Activated naive CD8-positive, alpha-beta T cell treated with anti-CD3 and anti-CD28 coated beads for 36 hours (primary cell): ENCODE data around the gene ROBO1. TPM values are rescaled to one million over a fixed set of nuclear protein-coding genes. Genes with fewer than 3 reads are reported as not detected.
"Not testable (repeated sequence)": the region's sequence is repeated elsewhere in the genome, so short reads cannot be mapped to it uniquely, and the experiment has no call there.

Experiments
- DNase-seq: peaks from one replicate; pipeline ENCODE4 v3.0.0; 2021
- H3K27ac Mint-ChIP-seq: one replicate; pipeline ENCODE4 v1.8.0; 2022; ENCODE audit warnings: mild to moderate bottlenecking, moderate library complexity, mixed read lengths
- H3K27me3 Mint-ChIP-seq: one replicate; pipeline ENCODE4 v1.8.0; 2022; ENCODE audit warnings: mild to moderate bottlenecking, mixed read lengths
- H3K36me3 Mint-ChIP-seq: one replicate; pipeline ENCODE4 v1.8.0; 2021; ENCODE audit warnings: mild to moderate bottlenecking, mixed read lengths
- H3K4me1 Mint-ChIP-seq: one replicate; pipeline ENCODE4 v1.8.0; 2021; ENCODE audit warnings: mixed read lengths
- H3K4me3 Mint-ChIP-seq: one replicate; pipeline ENCODE4 v1.8.0; 2022; ENCODE audit warnings: mild to moderate bottlenecking, moderate library complexity, mixed read lengths
- H3K9me3 Mint-ChIP-seq: one replicate; pipeline ENCODE4 v1.8.0; 2022; ENCODE audit warnings: mixed read lengths
- total RNA-seq, 2 experiments: library from RNA; stranded (reverse); gene quantifications; one replicate each; pipeline ENCODE4 v1.2.3, GENCODE V29; 2021

ROBO1 gene
- total RNA-seq, 2 experiments from 2014 or later = 13.8 to 16.5 TPM

DNA sequence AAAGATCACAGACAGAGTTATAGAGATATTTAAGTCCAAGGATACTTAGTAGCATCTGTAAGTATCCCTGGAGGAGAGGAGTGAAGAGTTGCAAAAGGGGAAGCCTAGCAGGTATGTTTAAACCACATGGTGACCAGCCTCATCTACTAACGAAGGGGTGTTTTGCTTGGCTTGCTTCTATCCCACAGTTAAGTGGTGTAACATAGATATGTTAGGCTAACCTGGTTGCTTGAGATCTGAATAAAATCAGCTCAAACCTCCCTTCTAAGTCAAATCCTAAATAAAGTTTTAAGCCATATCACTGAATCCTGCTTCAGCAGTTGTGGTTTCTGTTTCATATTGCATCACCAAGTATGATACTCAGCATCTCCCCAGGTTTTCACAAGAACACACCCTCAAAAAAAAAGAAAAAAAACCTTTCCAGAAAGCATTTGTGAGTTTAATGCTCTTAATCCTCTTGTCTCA is 880.2 kb downstream of the ROBO1 start:
- H3K9me3 Mint-ChIP-seq = peaks cover 4% of the 10 kb centered on the region
- H3K4me3 Mint-ChIP-seq = peak overlapping the region; percentile 12
- no peaks in the 10 kb centered on the region for H3K27me3 Mint-ChIP-seq
- DNase-seq = no peak
- H3K27ac Mint-ChIP-seq = peak overlapping the region; percentile 40
- H3K36me3 Mint-ChIP-seq = no peaks in the 10 kb centered on the region
- peaks cover 13% of the 10 kb centered on the region for H3K4me1 Mint-ChIP-seq

DNA sequence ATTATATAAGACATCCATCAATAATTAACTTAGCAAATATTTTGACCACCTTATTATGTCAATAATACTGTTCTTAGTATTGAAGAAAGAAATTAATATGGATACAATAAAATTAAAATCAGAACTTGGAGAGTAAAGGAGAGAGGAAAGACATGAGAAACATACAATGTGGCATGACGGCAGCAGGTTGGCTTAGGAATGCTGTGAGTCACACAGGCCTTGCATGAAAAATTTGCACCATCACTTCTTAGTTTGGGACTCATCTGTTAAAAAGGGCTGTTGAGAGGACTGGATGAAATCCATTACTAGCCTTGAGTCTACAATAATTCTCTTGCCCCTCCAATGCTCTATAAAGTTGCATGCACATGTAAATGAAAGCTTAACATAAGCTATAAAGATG is 880.8 kb downstream of the ROBO1 start:
- no peak for DNase-seq
- Mint-ChIP-seq H3K4me1 (peaks cover 13% of the 10 kb centered on the region), H3K36me3 (no peaks in the 10 kb centered on the region), H3K27ac (no peak overlapping the region), H3K27me3 (no peaks in the 10 kb centered on the region), H3K9me3 (peaks cover 4% of the 10 kb centered on the region), H3K4me3 (no peak overlapping the region)

DNA sequence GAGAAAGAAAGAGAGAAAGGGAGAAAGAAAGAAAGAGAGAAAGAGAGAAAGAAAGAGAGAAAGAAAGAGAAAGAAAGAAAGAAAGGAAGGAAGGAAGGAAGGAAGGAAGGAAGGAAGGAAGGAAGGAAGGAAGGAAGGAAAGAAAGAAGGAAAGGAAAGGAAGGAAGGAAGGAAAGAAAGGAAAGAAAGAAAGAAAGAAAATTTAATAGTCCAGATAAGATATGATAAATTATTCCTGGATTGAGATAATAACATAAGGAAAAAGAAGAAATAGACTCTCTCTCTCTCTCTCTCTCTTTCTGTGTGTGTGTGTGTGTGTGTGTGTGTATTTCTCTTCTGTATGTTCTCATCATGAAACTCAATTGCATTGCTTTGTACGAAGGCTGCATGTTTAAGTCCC is 883.2 kb downstream of the ROBO1 start:
- not testable (repeated sequence) for H3K4me3 Mint-ChIP-seq, H3K36me3 Mint-ChIP-seq, H3K27me3 Mint-ChIP-seq, DNase-seq, H3K9me3 Mint-ChIP-seq, H3K27ac Mint-ChIP-seq
- H3K4me1 Mint-ChIP-seq = peaks cover 13% of the 10 kb centered on the region

DNA sequence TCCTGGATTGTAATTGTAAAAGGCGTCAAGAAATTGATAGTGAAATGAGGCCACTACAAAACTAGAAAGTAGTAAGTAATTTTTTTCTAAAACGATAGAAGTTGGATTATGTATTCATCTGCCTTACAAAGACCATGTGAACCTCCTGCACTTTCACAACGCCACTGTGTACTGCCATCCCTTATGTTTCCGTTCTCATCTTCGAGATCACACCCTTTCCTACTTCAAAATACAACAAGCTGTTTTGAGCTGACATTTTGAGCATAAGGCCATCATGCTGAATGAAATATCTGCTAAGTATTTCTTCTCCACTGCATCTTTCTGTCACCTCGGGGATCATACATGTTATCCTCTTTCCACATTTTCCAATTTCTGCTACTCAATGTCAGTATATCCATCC is 885.5 kb downstream of the ROBO1 start:
- H3K27me3 Mint-ChIP-seq = no peaks in the 10 kb centered on the region
- no peaks in the 10 kb centered on the region for H3K36me3 Mint-ChIP-seq
- H3K4me1 Mint-ChIP-seq = peaks cover under 1% of the 10 kb centered on the region
- DNase-seq = no peak
- peaks cover 1% of the 10 kb centered on the region for H3K9me3 Mint-ChIP-seq
- no peak overlapping the region for H3K27ac Mint-ChIP-seq
- H3K4me3 Mint-ChIP-seq = no peak overlapping the region

DNA sequence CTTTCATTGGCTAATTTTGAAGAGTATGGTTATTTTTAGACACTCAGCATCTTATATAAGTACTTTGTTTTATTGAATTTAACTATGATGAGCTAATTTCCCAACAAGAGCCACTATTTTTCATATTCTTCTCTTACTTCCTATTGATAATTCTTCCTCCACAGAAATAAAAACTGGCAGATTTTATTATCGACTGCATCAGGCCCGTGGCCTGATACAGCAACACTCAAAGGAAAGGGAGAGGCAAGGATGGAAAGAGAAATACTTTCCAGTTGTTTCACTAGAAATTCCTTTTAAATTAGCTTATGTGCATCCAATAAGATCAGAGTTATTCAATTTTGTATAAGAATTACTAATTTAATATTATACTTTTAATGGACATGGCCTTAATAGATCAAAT is 886.3 kb downstream of the ROBO1 start:
- DNase-seq = no peak
- Mint-ChIP-seq H3K9me3 (peaks cover 1% of the 10 kb centered on the region), H3K27ac (no peak overlapping the region), H3K36me3 (no peaks in the 10 kb centered on the region), H3K4me1 (no peaks in the 10 kb centered on the region), H3K4me3 (no peak overlapping the region), H3K27me3 (no peaks in the 10 kb centered on the region)

DNA sequence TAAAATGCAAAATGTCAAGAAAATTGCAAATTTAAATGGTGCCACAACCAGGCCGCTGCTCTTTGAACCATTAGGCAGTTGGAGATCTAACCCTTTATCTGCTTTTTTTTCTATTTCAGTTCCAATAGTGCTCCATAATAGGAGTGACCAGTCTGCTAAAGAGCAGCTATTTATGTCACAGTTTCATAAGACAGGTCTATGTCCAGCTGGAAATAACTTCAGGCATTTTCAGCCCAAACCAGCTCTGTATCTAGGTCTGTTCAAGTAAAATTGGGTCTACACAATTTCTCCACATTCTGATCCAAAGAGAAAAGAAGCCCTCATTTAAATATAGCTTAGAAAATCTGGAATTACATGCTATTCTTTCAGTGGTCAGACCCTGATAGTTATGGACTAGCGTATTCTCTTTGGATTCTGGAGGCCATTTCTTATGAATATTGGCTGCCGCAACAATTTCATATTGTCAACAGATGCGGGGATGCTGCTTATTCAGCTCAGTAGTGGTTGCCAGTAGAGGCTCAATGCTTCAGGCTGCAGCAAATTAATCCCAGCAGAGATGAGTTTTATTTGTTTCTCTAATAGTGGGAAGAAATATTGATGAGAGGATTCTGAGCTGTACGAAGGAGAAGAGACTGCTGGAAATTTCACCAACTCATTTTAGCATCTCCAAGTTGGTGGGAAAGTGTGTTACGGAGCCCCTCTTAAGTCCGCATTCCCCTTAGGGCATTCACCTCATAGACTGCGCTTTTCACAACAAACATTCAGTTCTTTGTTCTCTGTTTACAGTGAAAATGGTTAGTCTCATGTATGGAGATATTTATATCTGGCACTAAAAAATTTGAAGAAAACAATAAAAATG is 887.0 kb downstream of the ROBO1 start:
- Mint-ChIP-seq H3K27ac (no peak overlapping the region), H3K4me3 (no peak overlapping the region), H3K27me3 (no peaks in the 10 kb centered on the region), H3K4me1 (no peaks in the 10 kb centered on the region), H3K36me3 (no peaks in the 10 kb centered on the region), H3K9me3 (peaks cover 1% of the 10 kb centered on the region)
- no peak for DNase-seq

DNA sequence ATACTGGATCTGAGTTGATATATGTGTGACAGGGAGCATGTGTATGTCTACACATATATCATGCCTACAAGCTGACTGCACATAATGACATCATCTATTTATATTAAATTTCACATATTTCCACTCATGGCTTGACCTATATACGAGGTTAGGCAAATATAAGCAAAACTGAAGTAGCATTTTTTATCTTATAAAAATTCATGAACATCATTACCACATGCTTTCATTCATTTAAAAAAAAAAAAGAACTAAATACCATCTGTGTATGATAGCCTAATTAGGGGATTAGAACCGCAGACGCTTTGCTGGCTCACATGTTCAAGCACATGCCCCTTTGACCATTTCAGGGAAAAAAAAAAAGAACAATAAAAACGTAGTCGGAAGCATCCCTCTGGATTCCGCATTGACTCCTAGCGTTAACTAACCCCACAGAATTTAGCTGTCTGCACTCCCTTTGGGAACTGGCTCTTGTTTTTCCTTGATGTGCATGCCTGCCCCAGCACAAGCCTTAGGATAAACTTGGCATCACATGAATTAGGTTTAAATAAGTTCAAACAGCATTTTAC is 888.4 kb downstream of the ROBO1 start:
- Mint-ChIP-seq H3K4me3 (no peak overlapping the region), H3K27ac (no peak overlapping the region), H3K36me3 (no peaks in the 10 kb centered on the region), H3K27me3 (no peaks in the 10 kb centered on the region), H3K4me1 (no peaks in the 10 kb centered on the region), H3K9me3 (peaks cover 1% of the 10 kb centered on the region)
- no peak for DNase-seq

DNA sequence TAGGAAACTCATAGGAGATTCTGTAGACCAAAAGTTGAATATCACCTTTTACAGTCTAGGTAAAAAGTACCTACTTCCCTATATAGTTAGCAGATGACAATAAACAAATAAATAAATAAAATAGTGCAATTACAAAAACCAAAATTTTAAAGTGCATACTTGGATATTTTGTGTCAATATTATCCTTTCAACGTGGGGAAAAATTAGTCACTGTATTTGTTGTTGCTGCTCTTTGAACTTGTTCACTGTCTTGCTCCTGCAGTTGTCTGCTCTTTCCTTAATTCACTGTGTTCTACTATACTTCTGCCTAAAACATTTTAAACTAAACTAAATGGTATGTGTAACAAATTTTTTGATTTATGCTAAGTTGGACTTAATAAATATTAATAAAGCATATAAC is 889.0 kb downstream of the ROBO1 start:
- Mint-ChIP-seq H3K36me3 (no peaks in the 10 kb centered on the region), H3K27me3 (no peaks in the 10 kb centered on the region), H3K4me3 (no peak overlapping the region), H3K27ac (no peak overlapping the region), H3K9me3 (no peaks in the 10 kb centered on the region), H3K4me1 (peaks cover under 1% of the 10 kb centered on the region)
- DNase-seq = no peak

DNA sequence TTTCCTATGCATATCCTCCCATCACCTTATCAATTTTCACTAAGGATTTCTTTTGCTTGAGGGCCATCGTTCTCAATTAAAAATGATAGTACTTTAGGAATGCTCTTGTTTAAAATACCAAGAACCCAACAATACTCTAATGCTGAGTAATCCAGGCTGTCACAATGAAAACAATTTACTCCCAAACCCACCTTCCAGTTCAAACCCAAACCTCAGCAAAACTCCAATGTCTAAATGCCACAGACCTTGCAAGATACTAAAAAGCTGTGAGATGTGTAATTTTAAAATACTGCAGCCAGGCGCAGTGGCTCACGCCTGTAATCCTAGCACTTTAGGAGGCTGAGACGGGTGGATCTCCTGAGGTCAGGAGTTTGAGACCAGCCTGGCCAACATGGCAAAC is 889.8 kb downstream of the ROBO1 start:
- no peaks in the 10 kb centered on the region for H3K9me3 Mint-ChIP-seq
- DNase-seq = no peak
- H3K27me3 Mint-ChIP-seq = no peaks in the 10 kb centered on the region
- no peak overlapping the region for H3K4me3 Mint-ChIP-seq
- H3K27ac Mint-ChIP-seq = no peak overlapping the region
- H3K36me3 Mint-ChIP-seq = no peaks in the 10 kb centered on the region
- peaks cover 4% of the 10 kb centered on the region for H3K4me1 Mint-ChIP-seq

DNA sequence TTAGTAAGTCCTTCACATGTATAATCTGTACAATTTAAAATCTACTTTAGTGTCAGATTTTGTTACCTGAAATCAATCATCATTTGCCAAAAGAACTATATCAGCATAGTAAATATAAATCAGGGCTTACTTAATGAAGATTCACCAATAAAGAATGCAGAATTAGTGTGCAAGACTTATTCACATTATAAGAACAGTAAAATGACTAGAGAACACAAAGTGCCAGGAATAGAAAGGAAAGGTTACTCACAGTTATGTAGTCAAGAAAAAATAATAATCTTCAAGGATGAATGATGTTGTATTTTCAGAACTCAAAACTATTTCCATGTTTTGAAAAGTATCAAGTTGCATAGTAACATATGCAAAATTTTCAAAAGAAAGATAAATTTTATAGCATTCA is 891.9 kb downstream of the ROBO1 start:
- Mint-ChIP-seq H3K36me3 (no peaks in the 10 kb centered on the region), H3K27me3 (no peaks in the 10 kb centered on the region), H3K9me3 (peaks cover 1% of the 10 kb centered on the region), H3K4me1 (peaks cover 11% of the 10 kb centered on the region), H3K27ac (no peak overlapping the region), H3K4me3 (no peak overlapping the region)
- no peak for DNase-seq

DNA sequence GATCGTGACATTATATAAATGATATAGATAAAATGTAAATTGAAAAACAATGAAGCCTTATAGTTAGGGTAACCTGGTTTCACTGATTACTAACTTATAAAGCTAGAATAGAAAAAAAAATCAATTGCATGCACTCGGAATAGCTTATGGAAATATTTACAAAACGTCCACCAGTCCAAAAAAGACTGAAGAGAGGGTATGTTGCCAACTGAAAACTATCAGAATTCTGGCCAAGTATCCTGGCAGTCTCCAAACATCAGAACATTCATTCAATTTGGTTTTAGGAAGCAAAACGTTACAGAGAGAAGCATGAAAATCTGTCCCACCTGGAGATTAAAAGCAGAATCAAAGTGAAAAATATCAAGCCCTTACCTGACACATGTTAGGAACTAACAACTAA is 892.4 kb downstream of the ROBO1 start:
- H3K4me3 Mint-ChIP-seq = no peak overlapping the region
- H3K9me3 Mint-ChIP-seq = peaks cover 1% of the 10 kb centered on the region
- H3K36me3 Mint-ChIP-seq = no peaks in the 10 kb centered on the region
- no peak overlapping the region for H3K27ac Mint-ChIP-seq
- H3K27me3 Mint-ChIP-seq = no peaks in the 10 kb centered on the region
- DNase-seq = no peak
- peaks cover 11% of the 10 kb centered on the region for H3K4me1 Mint-ChIP-seq

DNA sequence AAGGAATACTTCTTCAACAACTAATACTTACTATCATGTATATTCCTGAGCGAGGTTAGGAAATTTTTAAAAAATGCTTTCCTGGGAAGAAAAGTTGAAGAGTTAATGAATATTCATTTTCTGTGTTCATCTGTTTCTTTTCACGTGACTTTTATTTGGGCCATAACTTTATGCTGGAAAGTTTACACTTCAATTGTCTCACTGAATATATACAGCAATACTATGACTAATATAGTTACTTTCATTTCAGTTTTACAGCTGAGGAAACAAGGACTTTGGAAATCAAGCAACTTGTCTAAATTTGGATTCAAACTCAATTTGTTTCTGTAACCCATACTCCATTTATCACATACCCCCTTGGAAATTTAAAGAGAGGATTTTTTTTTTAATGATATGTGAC is 894.2 kb downstream of the ROBO1 start:
- Mint-ChIP-seq H3K4me1 (peaks cover 11% of the 10 kb centered on the region), H3K9me3 (peaks cover 1% of the 10 kb centered on the region), H3K36me3 (no peaks in the 10 kb centered on the region), H3K27ac (no peak overlapping the region), H3K4me3 (no peak overlapping the region), H3K27me3 (no peaks in the 10 kb centered on the region)
- DNase-seq = no peak

DNA sequence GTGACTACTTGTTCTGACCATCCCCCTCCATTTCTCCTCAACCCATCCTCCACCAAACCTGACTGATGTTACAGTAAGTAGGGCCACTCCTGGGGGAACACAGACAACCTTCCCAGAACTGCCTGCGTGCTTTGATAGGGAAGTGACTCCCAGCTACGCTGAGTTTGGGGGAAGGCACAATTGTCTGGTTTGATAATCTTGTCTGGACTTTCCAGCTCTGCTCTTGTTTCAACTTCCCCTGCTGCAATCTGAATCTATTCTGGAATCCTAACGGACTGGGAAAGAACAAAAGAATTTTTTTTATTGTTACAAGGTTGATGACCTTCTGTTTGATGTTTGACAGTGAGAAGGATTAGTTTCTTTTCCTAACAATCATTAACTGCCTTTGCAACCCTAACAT is 895.6 kb downstream of the ROBO1 start:
- Mint-ChIP-seq H3K27ac (no peak overlapping the region), H3K36me3 (no peaks in the 10 kb centered on the region), H3K9me3 (peaks cover 1% of the 10 kb centered on the region), H3K4me1 (peaks cover 11% of the 10 kb centered on the region), H3K4me3 (no peak overlapping the region), H3K27me3 (no peaks in the 10 kb centered on the region)
- DNase-seq = no peak

DNA sequence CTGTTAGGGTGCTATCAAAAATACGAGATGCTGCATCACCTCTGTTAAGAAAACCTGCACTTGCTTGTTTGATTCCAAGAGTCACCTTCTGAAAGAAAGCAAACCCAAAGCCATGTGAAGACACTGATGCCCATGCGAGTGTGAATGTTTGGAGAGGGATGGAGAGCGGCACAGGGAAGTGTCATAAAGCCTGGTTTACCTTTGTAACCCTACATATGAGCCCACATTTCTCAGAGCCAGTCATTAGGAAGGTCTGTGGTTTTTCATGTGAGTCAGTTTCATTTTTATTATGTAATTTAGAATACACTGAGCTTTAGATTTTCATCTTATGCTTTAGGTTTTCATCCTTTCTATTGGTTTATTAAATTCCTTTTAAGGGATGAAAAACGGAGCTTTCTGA is 896.8 kb downstream of the ROBO1 start:
- peaks cover 11% of the 10 kb centered on the region for H3K4me1 Mint-ChIP-seq
- no peak overlapping the region for H3K4me3 Mint-ChIP-seq
- H3K36me3 Mint-ChIP-seq = no peaks in the 10 kb centered on the region
- DNase-seq = no peak
- H3K27ac Mint-ChIP-seq = no peak overlapping the region
- no peaks in the 10 kb centered on the region for H3K27me3 Mint-ChIP-seq
- peaks cover 1% of the 10 kb centered on the region for H3K9me3 Mint-ChIP-seq

DNA sequence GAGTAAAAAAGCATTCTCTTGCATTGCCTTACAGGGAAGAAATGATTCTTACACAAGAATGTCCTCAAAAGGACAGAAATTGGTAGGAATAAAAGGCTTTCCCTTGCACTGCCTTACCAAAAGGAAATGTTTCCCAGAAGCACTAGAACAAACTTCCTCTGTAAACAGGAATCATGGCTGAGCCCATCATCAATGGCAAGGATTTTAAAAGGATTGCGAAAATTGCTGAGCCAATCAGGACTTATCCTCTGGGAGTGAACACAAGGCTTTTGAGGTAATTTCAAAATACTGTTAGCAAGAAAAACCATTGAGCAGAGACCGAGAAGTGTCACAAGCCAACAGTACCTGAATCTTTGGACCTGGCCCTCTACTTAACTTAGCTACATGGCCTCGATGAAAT is 897.3 kb downstream of the ROBO1 start:
- peaks cover 1% of the 10 kb centered on the region for H3K9me3 Mint-ChIP-seq
- DNase-seq = no peak
- H3K4me1 Mint-ChIP-seq = peaks cover 11% of the 10 kb centered on the region
- no peak overlapping the region for H3K27ac Mint-ChIP-seq
- H3K27me3 Mint-ChIP-seq = no peaks in the 10 kb centered on the region
- no peak overlapping the region for H3K4me3 Mint-ChIP-seq
- H3K36me3 Mint-ChIP-seq = no peaks in the 10 kb centered on the region

DNA sequence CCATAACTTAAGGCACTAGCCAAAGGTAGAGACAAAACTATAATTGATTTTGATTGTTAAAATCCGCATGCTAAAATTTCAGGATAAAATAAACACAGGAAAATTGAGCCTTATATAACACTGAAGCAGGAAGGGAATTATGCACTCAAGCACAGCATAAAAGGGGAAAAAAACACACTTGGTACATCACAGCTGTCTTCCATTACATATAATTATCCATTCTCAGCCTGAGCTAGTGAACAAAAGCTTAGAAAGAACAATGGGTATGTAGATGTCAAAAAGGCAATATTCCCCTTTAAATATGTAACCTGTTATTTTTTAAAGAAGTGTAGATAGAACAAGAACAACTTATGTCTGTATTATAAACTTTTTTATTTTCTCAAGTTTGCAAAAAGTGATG is 899.2 kb downstream of the ROBO1 start:
- Mint-ChIP-seq H3K9me3 (peaks cover 1% of the 10 kb centered on the region), H3K4me3 (no peak overlapping the region), H3K27ac (no peak overlapping the region), H3K27me3 (no peaks in the 10 kb centered on the region), H3K36me3 (no peaks in the 10 kb centered on the region), H3K4me1 (peaks cover 8% of the 10 kb centered on the region)
- DNase-seq = no peak
